VCaP (cell line): ENCODE data around the gene CTCFL.

Experiments used
- H3K27ac ChIP-seq: fragments of 450-650 bp; 2 replicates; pipeline ENCODE4 v1.5.1; 2017
- TF ChIP-seq, protein P1 (sequence below): fragments of 450-650 bp; conservative IDR thresholded peaks from 2 replicates; pipeline ENCODE4 v1.5.1; 2017; ENCODE audit warnings: mild to moderate bottlenecking, moderate library complexity

Gene CTCFL

DNA sequence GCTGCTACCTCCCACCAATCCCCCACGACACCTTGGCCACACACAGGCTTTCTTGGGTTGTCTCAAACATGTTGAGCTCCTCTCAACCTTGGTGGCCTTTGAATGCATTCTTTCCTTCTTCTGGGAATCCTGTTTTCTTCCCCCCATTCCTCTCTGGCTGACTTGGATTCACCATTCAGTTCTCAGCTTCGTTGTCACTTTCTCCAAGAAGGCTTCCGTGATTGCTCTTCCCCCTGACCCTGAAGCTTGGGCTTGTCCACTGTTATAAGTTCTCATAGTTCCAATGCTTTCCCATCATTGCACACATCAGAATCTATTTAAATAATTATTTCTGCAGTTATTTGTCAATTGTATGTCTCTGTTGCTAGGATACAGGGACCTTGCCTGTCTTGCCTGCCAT is 69.6 kb downstream of the CTCFL start:
- no peak overlapping the region for H3K27ac ChIP-seq
- TF ChIP-seq, protein P1, sequence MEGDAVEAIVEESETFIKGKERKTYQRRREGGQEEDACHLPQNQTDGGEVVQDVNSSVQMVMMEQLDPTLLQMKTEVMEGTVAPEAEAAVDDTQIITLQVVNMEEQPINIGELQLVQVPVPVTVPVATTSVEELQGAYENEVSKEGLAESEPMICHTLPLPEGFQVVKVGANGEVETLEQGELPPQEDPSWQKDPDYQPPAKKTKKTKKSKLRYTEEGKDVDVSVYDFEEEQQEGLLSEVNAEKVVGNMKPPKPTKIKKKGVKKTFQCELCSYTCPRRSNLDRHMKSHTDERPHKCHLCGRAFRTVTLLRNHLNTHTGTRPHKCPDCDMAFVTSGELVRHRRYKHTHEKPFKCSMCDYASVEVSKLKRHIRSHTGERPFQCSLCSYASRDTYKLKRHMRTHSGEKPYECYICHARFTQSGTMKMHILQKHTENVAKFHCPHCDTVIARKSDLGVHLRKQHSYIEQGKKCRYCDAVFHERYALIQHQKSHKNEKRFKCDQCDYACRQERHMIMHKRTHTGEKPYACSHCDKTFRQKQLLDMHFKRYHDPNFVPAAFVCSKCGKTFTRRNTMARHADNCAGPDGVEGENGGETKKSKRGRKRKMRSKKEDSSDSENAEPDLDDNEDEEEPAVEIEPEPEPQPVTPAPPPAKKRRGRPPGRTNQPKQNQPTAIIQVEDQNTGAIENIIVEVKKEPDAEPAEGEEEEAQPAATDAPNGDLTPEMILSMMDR, result no peak

DNA sequence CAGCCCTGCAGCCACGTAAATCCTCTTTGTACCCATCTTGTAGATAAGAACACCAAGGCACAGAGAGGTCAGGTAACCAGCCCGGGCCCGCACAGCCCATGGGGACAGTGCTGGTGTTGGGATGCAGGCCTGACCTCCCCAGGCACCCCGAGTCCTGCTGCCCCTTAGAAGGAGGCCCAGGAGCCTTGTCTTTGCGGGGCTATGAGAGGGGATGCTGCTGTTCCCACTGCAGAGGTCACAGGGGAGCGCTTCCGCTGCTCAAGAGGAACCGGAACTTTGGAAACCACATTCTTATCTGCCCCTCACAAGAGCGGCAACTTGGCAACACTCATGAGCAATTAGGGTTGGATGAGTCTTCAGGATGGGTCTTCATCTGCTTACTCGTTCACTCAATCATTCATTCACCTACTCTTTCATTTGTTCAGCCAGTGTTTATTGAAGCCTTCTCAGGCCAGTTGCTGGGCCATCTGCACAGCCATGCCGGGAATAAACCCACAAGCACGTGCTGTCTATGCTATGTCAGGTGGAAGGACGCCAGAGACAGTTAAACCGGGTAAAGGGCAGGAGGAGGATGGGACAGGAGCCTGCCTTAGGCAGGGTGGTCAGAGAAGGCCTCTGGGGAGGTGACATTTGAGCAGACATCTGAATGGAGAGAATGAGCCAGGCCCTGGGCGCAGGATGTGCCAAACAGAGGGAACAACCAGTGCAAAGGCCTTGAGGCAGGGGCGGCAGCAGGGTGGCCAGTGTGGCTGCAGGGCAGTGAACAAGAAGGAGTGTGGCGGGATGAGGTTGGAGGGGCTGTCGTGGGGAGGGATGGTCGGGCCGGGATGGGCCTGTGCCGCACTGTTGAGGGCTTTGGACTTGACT is 72.9 kb downstream of the CTCFL start:
- TF ChIP-seq, protein P1, result no peak
- H3K27ac ChIP-seq, result no peak overlapping the region

DNA sequence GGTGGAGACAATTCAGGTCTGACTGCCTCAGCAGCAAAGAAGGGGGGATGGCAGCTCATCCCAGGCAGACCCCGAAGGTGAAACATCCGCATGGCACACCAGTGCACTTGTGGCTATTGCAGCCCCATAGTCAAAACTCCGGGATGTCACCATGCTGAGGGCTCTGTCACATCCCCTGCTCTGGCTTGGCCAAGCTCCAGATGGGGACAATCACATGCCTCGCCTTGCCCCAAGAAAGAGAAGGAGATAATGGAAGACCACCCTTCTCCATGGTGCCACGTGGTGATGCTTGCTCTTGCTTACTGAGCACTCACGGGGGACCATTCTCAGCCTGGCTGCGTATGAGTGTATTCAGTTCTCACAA is 73.5 kb downstream of the CTCFL start:
- TF ChIP-seq, protein P1, result no peak

DNA sequence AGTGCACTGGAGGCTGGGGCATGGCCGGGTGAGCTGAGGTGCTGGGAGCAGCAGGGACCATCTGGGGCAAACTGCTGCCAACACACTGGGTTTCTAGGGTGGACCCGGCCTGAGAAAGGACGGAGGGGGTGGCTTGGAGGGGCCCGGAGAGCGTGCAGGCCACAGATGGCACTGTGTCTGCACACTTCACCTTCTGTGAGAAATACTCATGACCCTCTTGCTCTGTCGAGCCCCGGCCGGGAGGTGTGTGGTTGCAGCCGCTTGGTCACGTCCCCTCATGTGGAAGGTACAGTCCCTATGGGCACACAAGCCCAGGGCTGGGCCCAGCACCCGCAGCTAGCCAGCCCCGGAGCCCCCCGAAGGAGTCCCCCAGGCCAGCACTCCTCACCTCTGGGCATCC is 74.0 kb downstream of the CTCFL start:
- H3K27ac ChIP-seq, result no peak overlapping the region
- TF ChIP-seq, protein P1, result no peak

More for the DNA sequence above, 73.5 kb downstream of the CTCFL start:
- H3K27ac ChIP-seq, result no peak overlapping the region

DNA sequence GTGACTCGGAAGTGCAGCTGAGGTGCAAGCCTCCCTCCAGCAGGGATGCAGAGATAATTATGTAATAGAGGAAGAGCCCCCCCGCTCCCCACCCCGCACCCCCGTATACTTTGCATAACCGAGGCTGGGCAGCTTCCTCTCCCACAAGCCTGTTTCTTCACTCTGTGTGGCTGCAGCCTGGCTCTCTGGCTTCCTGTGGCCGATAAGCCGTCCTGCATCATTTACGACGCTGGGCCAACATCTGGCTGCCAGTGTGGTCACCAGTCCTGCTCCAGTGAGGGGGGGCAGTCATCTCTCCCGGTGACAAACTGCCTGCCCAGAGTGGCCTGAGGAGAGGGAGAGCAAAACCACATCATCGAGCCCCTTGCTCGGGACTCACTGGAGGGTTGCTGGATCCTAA is 74.5 kb downstream of the CTCFL start:
- no peak overlapping the region for H3K27ac ChIP-seq
- TF ChIP-seq, protein P1, result no peak

DNA sequence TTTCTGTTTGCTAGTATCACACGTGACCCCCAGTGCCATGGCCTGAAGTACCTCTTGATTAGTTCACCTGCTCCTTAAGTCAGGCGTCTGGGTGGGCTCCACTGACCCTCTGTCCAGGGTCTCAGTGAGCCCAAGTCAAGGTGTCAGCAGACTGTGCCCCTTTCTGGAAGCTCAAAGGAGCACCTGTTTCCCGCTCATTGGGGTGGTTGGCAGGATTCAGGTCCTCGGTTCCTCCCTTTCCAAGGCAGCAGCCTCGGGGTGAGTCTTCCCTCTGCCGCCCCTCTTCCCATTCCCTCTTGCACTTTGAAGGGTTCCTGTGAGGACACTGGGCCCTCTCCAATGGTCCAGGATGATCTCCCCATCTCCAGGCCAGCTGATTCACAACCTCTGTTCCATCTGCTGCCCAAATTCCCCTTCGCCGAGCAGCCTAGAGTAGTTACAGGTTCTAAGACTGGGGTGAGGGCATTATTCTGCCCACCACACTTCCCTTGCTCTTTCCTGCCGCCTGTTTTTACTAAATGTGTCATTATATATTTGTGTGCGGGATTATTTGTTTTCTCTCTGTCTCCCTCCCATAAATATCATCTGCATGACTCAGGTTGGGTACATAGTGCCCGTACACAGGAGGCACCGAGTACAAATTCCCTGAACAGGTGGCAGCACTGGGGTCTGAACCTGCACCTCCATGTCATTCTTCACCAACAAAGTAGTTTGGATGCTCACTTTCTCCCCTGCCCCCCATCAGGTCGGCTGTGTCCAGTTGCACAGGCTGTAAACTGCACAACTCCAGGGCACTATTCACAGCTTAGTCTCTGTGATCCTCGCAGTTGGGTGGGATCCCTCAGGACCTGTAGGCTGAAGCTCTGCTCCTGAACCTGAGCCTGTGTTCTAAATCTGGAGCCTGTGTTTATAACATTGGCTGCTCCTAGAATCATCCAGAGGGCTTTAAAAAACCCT is 75.3 kb downstream of the CTCFL start:
- H3K27ac ChIP-seq, result no peak overlapping the region
- TF ChIP-seq, protein P1, result no peak

DNA sequence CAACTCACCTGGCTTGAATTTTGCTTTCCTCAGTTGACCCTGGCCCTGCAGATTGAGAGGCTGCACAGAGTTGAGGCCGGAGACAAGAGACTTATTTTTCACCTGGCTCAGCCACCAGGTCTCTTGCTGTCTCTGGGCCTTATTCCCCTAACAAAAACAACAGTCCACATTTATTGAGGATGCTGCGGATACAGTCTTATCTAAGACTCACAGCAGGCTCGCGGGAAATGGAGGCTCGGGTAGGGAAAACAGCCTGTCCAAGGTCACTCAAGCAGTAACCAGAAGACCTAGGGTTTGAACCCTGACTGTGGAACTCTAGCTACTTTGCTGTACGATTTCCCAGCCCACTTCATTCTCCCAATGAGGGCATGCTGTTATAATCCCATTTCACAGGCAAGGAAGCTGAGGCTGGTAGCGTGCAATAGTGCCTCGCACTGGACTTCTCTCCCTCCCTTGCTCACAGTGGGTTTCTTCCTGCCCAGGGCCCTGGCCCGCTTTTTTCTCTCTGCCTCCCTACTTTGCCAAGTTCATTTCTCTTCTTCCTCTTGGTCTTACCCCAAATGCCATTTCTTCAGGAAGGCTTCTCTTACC is 76.1 kb downstream of the CTCFL start:
- no peak overlapping the region for H3K27ac ChIP-seq
- TF ChIP-seq, protein P1, result no peak
